SK-N-MC (cell line): ENCODE measurements around the gene CST11.

Source experiments
- EZH2 ChIP-seq: fragments of 200-600 bp; sonication (generic); IDR thresholded peaks from one replicate; pipeline ENCODE4 v1.6.1; 2017; ENCODE audit warnings: antibody characterized with exemption
- FOXP2 ChIP-seq: optimal IDR thresholded peaks from 2 replicates; pipeline ENCODE3; 2011; ENCODE audit warnings: mild to moderate bottlenecking, moderate library complexity; ENCODE audit not compliant: insufficient read depth; ENCODE audit errors: extremely low read length, control extremely low read depth
- POLR2AphosphoS5 ChIP-seq: IDR thresholded peaks from 2 replicates; pipeline ENCODE4 v1.6.1; 2012; ENCODE audit warnings: mild to moderate bottlenecking, low read depth, low read length, borderline replicate concordance

DNA sequence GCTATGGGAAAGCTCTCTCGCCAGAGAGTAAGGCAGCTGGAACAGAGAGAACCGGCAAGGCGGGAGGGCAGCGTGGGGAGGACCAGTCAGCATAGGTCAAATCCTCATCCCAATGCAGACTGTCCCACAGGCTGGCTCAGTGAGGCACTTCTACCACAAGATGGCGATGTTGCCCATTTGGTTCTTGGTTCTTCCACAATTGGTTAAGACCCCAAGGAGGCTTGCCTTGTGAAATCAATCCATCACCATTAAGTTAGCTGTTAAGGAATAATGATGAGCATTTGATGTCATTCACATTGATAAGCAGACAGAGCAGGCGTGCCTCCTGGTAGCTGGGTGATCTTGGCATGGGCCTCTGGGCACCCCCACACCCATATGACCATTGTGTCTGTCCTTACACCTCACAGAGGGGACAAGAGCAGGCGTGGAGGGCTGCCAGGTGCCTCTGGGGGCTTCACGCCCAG, 10.8 kb downstream of the CST11 start:
- TF ChIP-seq EZH2 (no peak), POLR2AphosphoS5 (no peak), FOXP2 (no peak)
